MCF 10A (cell line): Measurements from ENCODE around the gene NAT8. TPM values are rescaled to one million over a fixed set of nuclear protein-coding genes. Genes with fewer than 3 reads are reported as not detected.
"Not testable (repeated sequence)": the region's sequence is repeated elsewhere in the genome, so short reads cannot be mapped to it uniquely, and the experiment has no call there.

ENCODE experiments used
- BruUV-seq: library from RNA; stranded (reverse); fragments of 400-500 nt; replicated peaks from 2 replicates; lab custom pipeline; 2021; lab: Mats Ljungman, UMichigan
- CTCF ChIA-PET: fragments of 300-600 bp; sonication (Branson Sonifier 250); formaldehyde crosslinking; extraction: SDS; loops from one replicate; lab custom pipeline; 2021; ENCODE audit warnings: antibody characterized with exemption, inconsistent platforms; lab: Yijun Ruan, JAX
- POLR2A ChIA-PET: fragments of 300-600, 350-650 bp; sonication (Branson Sonifier 250); formaldehyde crosslinking; extraction: SDS; loops from one replicate; lab custom pipeline; 2020; ENCODE audit warnings: antibody characterized with exemption, inconsistent platforms; lab: Yijun Ruan, JAX
- DNase-seq: peaks from one replicate; pipeline ENCODE4 v3.0.0-alpha.2; 2018; ENCODE audit not compliant: unreplicated experiment
- H3K27ac Mint-ChIP-seq: one replicate; pipeline ENCODE4 v1.8.0; 2022; ENCODE audit warnings: mild to moderate bottlenecking, low read depth, mixed read lengths; ENCODE audit not compliant: unreplicated experiment
- H3K27me3 Mint-ChIP-seq: one replicate; pipeline ENCODE4 v1.8.0; 2022; ENCODE audit warnings: mixed read lengths; ENCODE audit not compliant: insufficient read depth, unreplicated experiment
- H3K36me3 Mint-ChIP-seq: one replicate; pipeline ENCODE4 v1.8.0; 2022; ENCODE audit warnings: mild to moderate bottlenecking, moderate library complexity, mixed read lengths; ENCODE audit not compliant: insufficient read depth, unreplicated experiment
- H3K4me1 Mint-ChIP-seq: one replicate; pipeline ENCODE4 v1.8.0; 2022; ENCODE audit warnings: mixed read lengths; ENCODE audit not compliant: insufficient read depth, unreplicated experiment
- H3K4me3 Mint-ChIP-seq: one replicate; pipeline ENCODE4 v1.8.0; 2022; ENCODE audit warnings: mild to moderate bottlenecking, moderate library complexity, mixed read lengths; ENCODE audit not compliant: unreplicated experiment
- H3K9me3 Mint-ChIP-seq: one replicate; pipeline ENCODE4 v1.8.0; 2022; ENCODE audit warnings: mixed read lengths; ENCODE audit not compliant: unreplicated experiment
- intact Hi-C: fragments of 100-400 bp; cut with micrococcal nuclease; formaldehyde crosslinking; loops from 2 replicates; pipeline ENCODE4 v1.14.1; 2022
- total RNA-seq: library from RNA; stranded (reverse); gene quantifications from 2 replicates; pipeline ENCODE4 v1.2.3, GENCODE V29; 2022
- TF ChIP-seq, protein P1 (sequence below): fragments of 200-600 bp; IDR thresholded peaks from one replicate; pipeline ENCODE4 v1.8.0; 2022; ENCODE audit warnings: antibody characterized with exemption, mild to moderate bottlenecking; ENCODE audit not compliant: unreplicated experiment

NAT8 gene
- total RNA-seq, 1 experiment from 2014 or later: not detected

- Mint-ChIP-seq H3K36me3 (peaks cover 4% of the 10 kb centered on the region), H3K4me3 (no peak overlapping the region), H3K9me3 (no peaks in the 10 kb centered on the region), H3K4me1 (no peaks in the 10 kb centered on the region), H3K27ac (no peak overlapping the region), H3K27me3 (no peaks in the 10 kb centered on the region)
- DNase-seq: no peak
- intact Hi-C loops: no loop called here
- TF ChIP-seq, protein P1, sequence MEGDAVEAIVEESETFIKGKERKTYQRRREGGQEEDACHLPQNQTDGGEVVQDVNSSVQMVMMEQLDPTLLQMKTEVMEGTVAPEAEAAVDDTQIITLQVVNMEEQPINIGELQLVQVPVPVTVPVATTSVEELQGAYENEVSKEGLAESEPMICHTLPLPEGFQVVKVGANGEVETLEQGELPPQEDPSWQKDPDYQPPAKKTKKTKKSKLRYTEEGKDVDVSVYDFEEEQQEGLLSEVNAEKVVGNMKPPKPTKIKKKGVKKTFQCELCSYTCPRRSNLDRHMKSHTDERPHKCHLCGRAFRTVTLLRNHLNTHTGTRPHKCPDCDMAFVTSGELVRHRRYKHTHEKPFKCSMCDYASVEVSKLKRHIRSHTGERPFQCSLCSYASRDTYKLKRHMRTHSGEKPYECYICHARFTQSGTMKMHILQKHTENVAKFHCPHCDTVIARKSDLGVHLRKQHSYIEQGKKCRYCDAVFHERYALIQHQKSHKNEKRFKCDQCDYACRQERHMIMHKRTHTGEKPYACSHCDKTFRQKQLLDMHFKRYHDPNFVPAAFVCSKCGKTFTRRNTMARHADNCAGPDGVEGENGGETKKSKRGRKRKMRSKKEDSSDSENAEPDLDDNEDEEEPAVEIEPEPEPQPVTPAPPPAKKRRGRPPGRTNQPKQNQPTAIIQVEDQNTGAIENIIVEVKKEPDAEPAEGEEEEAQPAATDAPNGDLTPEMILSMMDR: no peak
- CTCF ChIA-PET: no interaction called here
- POLR2A ChIA-PET: no interaction called here
- no TSS peak for BruUV-seq
Observed at GRCh38 chr2:73610111-73610510, 32.1 kb downstream of the NAT8 start.

DNA sequence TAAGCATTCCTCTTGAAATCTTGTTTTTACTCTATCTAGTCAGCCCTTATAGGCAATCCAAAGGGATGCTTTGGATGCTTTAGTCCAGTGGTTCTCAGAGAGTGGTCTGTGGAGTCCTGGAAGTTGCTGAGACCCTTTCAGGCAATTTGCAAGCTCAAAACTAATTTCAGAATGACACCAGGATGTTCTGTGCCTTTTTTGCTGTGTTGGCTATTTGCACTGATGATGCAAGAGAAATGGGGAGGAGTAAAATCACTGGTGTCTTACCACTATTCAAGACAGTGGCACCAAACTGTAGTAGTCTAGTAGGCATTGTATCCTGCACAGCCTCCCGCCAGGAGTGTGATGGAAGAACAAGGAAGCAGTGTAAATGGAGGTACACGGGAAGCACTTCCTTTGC lies 37.6 kb downstream of the NAT8 start:
- POLR2A ChIA-PET: interaction anchor here (0.6 kb wide), 1 partner anchor 242 kb away, joined by 3 read pairs; no protein-coding TSS in a partner anchor
- H3K27me3 Mint-ChIP-seq, H3K4me1 Mint-ChIP-seq, BruUV-seq, DNase-seq, H3K4me3 Mint-ChIP-seq, H3K27ac Mint-ChIP-seq, intact Hi-C loops, H3K9me3 Mint-ChIP-seq: not testable (repeated sequence)
- CTCF ChIA-PET: interaction anchor here (1.1 kb wide), 1 partner anchor 12 kb away, joined by 3 read pairs; no protein-coding TSS in a partner anchor
- peaks cover 14% of the 10 kb centered on the region for H3K36me3 Mint-ChIP-seq

- H3K27me3 Mint-ChIP-seq, intact Hi-C loops, BruUV-seq, H3K4me1 Mint-ChIP-seq, H3K4me3 Mint-ChIP-seq, H3K27ac Mint-ChIP-seq, POLR2A ChIA-PET, H3K9me3 Mint-ChIP-seq: not testable (repeated sequence)
- peak; percentile 18 for DNase-seq
- CTCF ChIA-PET: interaction anchor here (0.6 to 0.7 kb wide), 2 partner anchors 11 to 28 kb away, joined by 3 read pairs; no protein-coding TSS in a partner anchor
- H3K36me3 Mint-ChIP-seq: peaks cover 14% of the 10 kb centered on the region
Observed at GRCh38 chr2:73603099-73603588, 39.1 kb downstream of the NAT8 start.

- no peaks in the 10 kb centered on the region for H3K9me3 Mint-ChIP-seq
- no peak for DNase-seq
- no peak overlapping the region for H3K4me3 Mint-ChIP-seq
- BruUV-seq: no TSS peak
- TF ChIP-seq, protein P1: no peak
- peaks cover 14% of the 10 kb centered on the region for H3K36me3 Mint-ChIP-seq
- intact Hi-C loops: no loop called here
- H3K27me3 Mint-ChIP-seq: no peaks in the 10 kb centered on the region
- no peaks in the 10 kb centered on the region for H3K4me1 Mint-ChIP-seq
- H3K27ac Mint-ChIP-seq: no peak overlapping the region
- CTCF ChIA-PET: no interaction called here
- POLR2A ChIA-PET: interaction anchor here (0.6 to 0.7 kb wide), 2 partner anchors 24 to 86 kb away, joined by 3 to 4 read pairs; no protein-coding TSS in a partner anchor
Observed at GRCh38 chr2:73601780-73602179, 40.4 kb downstream of the NAT8 start.

DNA sequence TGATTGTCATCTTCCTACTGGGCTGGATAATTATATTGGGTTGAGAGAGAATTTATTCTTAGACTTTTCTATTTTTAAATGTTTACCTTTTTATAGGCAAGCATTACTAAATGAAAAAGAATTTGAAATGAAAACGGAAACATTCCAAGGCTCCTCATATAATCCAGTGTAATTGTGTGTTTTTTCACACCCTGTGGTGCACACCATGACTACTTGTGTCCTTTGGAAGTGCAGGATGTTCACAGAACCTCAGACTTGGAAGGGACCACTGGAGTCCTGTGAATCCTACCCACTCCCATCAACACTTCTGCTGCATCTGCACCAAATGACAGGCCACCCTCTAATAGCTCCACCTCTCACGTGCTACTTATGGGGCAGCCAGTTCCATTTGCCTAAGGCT lies 48.0 kb downstream of the NAT8 start:
- no peak overlapping the region for H3K4me3 Mint-ChIP-seq
- no peaks in the 10 kb centered on the region for H3K36me3 Mint-ChIP-seq
- BruUV-seq: no TSS peak
- TF ChIP-seq, protein P1: no peak
- no peak for DNase-seq
- H3K27ac Mint-ChIP-seq: no peak overlapping the region
- CTCF ChIA-PET: no interaction called here
- H3K9me3 Mint-ChIP-seq: no peaks in the 10 kb centered on the region
- no peaks in the 10 kb centered on the region for H3K4me1 Mint-ChIP-seq
- intact Hi-C loops: no loop called here
- POLR2A ChIA-PET: no interaction called here
- H3K27me3 Mint-ChIP-seq: no peaks in the 10 kb centered on the region
